ENCODE data around the gene HNF1A.

The HNF1A gene

GRCh38 chr12:120990487-120991055 lies 12.2 kb downstream of the HNF1A start:
- FAIRE-seq: no peak

- FAIRE-seq: no peak
Observed at GRCh38 chr12:120991965-120992364, 13.6 kb downstream of the HNF1A start.

- FAIRE-seq: no peak
Observed at GRCh38 chr12:120992989-120993388, 14.6 kb downstream of the HNF1A start.

- FAIRE-seq: no peak
Observed at GRCh38 chr12:120993496-120993895, 15.2 kb downstream of the HNF1A start.

- FAIRE-seq: no peak
Observed at GRCh38 chr12:120994059-120994458, 15.7 kb downstream of the HNF1A start.

- FAIRE-seq: no peak
Observed at GRCh38 chr12:120994589-120995337, 16.4 kb downstream of the HNF1A start.

- FAIRE-seq: no peak
Observed at GRCh38 chr12:120996133-120996746, 17.9 kb downstream of the HNF1A start.

- FAIRE-seq: no peak
Observed at GRCh38 chr12:120997448-120997847, 19.1 kb downstream of the HNF1A start.

GRCh38 chr12:120998435-120998834 lies 20.1 kb downstream of the HNF1A start:
- no peak for FAIRE-seq

- FAIRE-seq: no peak
Observed at GRCh38 chr12:120999191-121000120, 21.1 kb downstream of the HNF1A start.

GRCh38 chr12:121000530-121000929 lies 22.2 kb downstream of the HNF1A start:
- FAIRE-seq: no peak

- no peak for FAIRE-seq
Observed at GRCh38 chr12:121001060-121001459, 22.7 kb downstream of the HNF1A start.

GRCh38 chr12:121001841-121002483 lies 23.6 kb downstream of the HNF1A start:
- no peak for FAIRE-seq

- no peak for FAIRE-seq
Observed at GRCh38 chr12:121003650-121004049, 25.3 kb downstream of the HNF1A start.

- no peak for FAIRE-seq
Observed at GRCh38 chr12:121004253-121004815, 26.0 kb downstream of the HNF1A start.

GRCh38 chr12:121005346-121005815 lies 27.0 kb downstream of the HNF1A start:
- no peak for FAIRE-seq

GRCh38 chr12:121008347-121009098 lies 30.2 kb downstream of the HNF1A start:
- no peak for FAIRE-seq

GRCh38 chr12:121009741-121010140 lies 31.4 kb downstream of the HNF1A start:
- no peak for FAIRE-seq

GRCh38 chr12:121010860-121011259 lies 32.5 kb downstream of the HNF1A start:
- FAIRE-seq: no peak

- no peak for FAIRE-seq
Observed at GRCh38 chr12:121011820-121012219, 33.5 kb downstream of the HNF1A start.

- FAIRE-seq: no peak
Observed at GRCh38 chr12:121013715-121014114, 35.4 kb downstream of the HNF1A start.

All from TTC549 (cell line).